Stimulated activated CD4-positive, alpha-beta T cell treated with anti-CD3 and anti-CD28 coated beads, Interleukin-15, amount 100 ng/mL, for 48 hours (primary cell): Measurements from ENCODE around the gene OR11H1.
"Not testable (repeated sequence)": the region's sequence is repeated elsewhere in the genome, so short reads cannot be mapped to it uniquely, and the experiment has no call there.

Experiments used
- DNase-seq, 2 donors: peaks; one replicate each; pipeline ENCODE4 v3.0.0-alpha.2; 2020; ENCODE audit warnings: low read depth in 2 of 2

Gene OR11H1

GRCh38 chr22:15527892-15528291, at the start of gene OR11H1:
Gene OR11H1 (plus strand): TSS chr22:15528192. CDS start chr22:15528192, 0 bp downstream.
- DNase-seq: not testable (repeated sequence)

GRCh38 chr22:15509967-15510366, 18.0 kb upstream of the OR11H1 start:
- not testable (repeated sequence) for DNase-seq

- DNase-seq: not testable (repeated sequence)
Measured at GRCh38 chr22:15515896-15516295, 12.1 kb upstream of the OR11H1 start.

- not testable (repeated sequence) for DNase-seq
Measured at GRCh38 chr22:15553767-15554166, 25.8 kb downstream of the OR11H1 start.

- DNase-seq: not testable (repeated sequence)
Measured at GRCh38 chr22:15563461-15563860, 35.5 kb downstream of the OR11H1 start.

- DNase-seq: not testable (repeated sequence)
Measured at GRCh38 chr22:15565063-15565462, 37.1 kb downstream of the OR11H1 start.
